ENCODE data around the gene OR5AR1. TPM values are rescaled to one million over a fixed set of nuclear protein-coding genes. Genes with fewer than 3 reads are reported as not detected.

The OR5AR1 gene
- total RNA-seq, 1 donor from 2014 or later = not detected

Other genes with a start within 250 kb of the OR5AR1 start
- gene OR5M3, start 190.3 kb upstream of the OR5AR1 start, total RNA-seq = not detected
- not detected for gene OR5M8, start 172.3 kb upstream of the OR5AR1 start, total RNA-seq
- not detected for gene OR5M11, start 120.4 kb upstream of the OR5AR1 start, total RNA-seq
- not detected for gene OR5M10, start 86.0 kb upstream of the OR5AR1 start, total RNA-seq
- gene OR5M1, start 48.8 kb upstream of the OR5AR1 start, total RNA-seq = not detected
- gene OR5AP2, start 21.2 kb upstream of the OR5AR1 start, total RNA-seq = not detected
- not detected for gene OR9G1, start 35.4 kb downstream of the OR5AR1 start, total RNA-seq
- gene OR9G4, start 85.0 kb downstream of the OR5AR1 start, total RNA-seq = not detected